NCI-H146 treated with DMSO at 0.1 percent for 48 hours (cell line): Measurements from ENCODE around the gene RHBDF2.

ENCODE experiments used
- DNase-seq: peaks from one replicate; lab custom pipeline; 2025; ENCODE audit not compliant: unreplicated experiment; lab: John Stamatoyannopoulos, UW

The RHBDF2 gene

DNA sequence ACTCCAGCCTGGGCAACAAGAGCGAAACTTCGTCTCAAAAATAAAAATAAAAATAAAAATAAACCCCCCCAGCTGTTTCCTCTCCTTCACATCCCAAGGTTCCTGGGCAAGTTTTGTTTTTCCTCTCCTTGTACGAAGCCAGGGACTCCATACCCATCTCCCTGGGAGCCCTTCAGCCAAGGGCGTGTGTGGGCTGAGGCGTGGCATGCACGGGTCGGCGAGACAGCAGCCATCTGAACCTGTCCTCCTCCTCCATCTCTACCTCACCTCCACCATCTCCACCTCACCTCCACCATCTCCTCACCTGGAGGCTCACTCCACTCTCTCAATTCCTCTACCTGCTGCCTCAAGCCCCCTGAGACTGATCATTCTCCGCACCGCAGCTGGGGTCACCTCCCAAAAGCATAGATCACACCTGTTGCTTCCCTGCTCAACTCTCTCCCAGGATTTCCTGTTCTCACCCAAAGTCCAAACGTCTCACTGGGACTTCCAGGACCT lies 16.9 kb downstream of the RHBDF2 start:
- no peak for DNase-seq

DNA sequence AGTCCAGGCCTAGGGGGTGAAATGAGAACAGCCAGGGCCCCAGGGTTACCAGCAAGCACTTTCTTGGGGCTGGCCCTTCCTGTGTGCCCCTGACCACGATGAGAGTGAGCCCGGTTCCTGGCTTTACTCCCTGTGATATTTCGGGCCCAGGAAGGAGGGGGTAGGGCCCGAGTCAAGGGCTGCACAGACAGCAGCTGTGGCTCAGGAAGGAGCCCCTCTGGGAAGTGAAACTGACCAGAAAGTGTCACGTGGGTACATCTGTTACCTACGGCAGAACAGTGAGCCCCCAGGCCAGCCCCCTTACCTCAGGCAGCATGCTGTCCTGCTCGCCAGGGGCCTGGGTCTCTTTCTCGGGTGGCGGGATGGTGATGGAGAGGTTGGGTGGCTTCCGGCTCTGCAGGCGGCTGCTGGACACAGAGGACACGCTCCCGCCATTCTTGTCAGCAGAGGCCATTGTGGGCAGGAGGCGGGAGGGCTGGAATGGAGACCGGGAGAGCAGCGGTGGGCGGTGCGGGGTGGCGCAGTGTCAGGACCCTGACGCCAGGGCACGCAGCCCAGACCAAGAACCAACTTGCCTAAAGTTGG lies 20.1 kb downstream of the RHBDF2 start:
- DNase-seq, result no peak

DNA sequence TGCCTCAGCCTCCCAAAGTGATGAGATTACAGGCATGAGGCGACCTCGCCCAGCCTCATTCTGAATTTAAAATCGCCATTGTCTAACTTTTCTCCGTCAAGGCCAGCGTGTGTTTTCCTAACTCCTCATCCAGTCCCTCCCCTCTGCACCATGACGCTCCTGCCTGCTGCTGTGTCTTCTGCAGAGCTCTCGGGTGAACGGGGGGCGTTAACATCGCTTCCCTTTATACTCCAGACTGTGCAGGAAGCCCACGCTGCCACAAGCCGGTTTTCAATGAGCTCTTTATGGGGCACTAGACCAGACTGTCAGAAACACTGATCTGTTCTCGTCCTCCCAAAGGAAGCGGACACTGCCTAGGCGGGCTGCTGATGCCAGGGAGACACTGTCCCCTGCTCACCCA lies 20.6 kb downstream of the RHBDF2 start:
- no peak for DNase-seq

DNA sequence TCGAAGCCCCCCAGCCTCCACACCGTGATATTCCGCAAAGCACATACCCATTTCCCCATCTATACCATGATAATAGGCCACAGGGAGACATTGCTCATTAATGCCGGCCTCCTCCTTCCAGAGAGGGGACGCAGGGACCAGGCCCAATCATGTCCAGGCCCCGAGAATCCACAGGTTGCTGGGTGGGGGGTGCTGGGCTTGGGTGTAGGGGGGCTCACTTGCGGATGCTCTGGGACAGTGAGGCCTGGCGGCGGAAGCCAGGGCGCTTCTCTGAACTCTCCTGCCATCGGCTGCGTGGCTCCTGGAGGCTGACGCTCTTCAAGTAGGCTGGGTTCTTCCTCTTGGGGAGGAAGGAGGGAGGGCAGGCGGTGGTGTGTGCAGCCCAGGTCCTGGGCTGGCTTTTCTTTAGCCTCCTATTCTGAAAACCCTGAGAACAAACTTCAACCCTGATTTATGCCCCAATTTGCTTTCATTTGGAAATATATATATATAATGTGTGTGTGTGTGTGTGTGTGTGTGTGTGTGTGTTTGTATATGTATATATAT lies 21.6 kb downstream of the RHBDF2 start:
- no peak for DNase-seq

DNA sequence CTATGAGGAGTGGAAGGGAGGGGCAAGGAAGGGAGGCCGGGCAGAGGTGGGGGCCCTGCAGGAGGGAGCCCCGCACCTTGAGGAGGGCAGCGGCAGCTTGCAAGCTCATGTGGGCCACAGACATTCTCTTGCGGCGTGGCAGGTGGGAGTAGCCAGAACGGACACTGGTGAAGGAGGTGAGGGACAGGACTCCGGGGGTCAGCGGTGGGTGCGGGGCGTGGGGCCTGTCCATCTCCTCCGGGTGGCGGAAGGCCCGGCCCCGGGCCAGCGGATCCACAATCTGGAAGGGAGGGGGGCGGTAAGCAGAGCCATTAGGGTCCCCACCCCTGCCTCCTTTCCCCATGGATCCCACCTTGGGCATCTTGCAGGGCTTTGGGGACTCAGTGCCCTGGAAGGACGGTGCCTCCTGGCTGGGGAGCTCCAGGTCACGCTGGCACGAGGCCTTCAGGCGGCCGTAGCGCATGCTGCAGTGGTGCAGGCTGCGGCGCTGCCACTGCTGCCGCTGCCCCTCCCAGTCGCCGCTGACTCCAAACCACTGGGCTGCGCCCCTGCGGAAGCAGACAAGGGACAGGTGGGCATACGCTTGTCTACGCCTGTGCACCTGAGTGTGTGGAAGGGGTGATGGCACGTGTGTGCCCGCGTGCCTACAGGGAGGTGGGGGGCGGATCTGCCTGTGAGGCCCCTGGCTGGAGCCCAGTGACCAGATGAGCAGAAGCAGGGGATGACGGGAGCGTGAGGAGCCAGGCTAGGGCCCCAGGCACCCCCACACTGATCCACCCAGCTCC lies 22.3 kb downstream of the RHBDF2 start:
- DNase-seq, result no peak

DNA sequence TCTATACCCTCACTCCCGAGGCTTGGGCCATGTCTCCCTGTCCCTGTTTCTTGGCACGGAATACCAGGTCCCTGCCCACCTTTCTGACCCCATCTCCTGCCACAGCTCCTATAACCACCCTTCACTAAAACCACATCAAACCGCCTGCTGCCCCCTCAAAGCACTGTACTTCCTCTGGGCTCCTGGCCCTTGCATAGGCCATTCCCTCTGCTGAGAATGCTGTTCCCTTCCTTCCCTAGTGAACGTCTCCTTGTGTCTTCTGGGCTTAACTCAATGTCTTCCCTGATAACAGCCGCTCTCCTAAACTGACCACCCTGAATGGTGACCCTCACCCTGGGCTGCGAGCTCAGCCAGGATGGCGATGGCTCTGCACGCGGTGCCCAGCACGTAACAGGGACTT lies 23.1 kb downstream of the RHBDF2 start:
- no peak for DNase-seq

DNA sequence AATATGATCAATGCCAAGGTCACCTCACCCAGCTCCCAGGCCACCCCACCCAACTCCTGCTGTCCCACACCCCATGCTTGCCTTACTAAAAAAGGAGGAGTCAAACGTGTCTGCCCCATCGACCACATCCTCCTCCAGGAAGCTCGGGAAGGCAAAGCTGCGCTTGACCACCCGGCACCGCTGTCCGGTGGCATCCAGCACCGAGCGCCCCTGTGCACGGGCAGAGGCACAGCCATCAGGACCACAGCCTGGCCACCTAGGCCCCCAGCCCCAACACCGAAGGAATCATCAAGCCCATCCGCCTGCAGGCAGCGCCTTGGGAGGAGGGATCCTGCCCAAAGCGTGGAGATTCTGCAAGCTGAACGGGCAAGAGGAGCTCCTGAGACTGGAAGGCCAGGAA lies 23.6 kb downstream of the RHBDF2 start:
- no peak for DNase-seq

DNA sequence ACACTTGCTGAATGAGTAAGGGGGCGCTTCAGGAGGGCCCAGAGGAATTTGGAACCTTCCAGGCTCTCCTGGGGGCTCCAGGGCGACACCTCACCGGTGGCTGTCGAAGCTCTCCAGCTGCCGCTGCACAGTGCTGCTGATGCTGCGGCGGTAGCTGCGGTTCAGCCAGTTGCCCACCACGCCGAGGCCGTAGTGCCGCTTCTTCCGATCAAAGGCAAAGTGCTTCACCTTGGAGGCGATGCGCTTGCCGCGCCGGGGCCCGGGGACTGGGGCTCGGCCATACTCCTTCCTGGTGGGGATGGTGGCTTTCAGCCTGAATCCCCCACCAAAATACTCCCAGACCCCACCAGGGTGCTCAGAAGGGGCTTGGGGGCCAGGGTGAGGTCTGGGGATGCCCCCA lies 24.5 kb downstream of the RHBDF2 start:
- DNase-seq, result no peak

DNA sequence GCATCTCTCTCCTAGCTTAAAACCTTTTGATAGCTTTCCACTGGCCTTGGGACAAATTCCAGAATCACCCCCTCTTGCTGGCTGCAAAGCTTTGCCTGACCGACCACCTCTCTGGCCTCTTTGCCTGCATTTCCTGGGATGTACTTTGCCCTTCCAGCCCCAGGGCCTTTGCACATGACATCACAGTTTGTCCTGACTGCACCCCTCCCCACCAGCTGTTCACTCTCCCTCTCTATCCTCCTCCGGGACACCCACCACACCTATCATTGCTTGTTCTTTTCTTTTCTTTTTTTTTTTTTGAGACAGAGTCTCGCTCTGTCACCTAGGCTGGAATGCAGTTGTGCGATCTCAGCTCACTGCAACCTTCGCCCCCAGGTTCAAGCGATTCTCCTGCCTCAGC lies 25.9 kb downstream of the RHBDF2 start:
- DNase-seq, result no peak

DNA sequence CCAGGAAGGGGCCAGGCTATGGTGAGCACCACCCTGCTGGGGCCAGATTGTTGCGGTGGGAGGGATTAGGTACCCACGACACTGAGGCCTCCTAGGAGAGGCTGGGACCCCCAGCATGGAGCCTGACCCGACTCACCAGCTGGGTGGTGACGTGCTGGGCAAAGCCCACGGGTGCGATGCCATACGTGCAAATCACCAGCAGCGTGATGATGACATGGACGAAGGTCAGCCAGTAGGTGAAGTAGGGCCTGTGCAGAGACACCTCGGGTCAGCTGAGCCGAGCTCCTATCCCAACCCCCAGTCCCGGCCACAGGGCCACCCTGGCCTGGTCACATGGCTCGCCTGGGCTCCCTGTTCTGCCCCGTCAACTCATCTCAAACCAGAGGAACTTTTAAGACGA lies 26.3 kb downstream of the RHBDF2 start:
- DNase-seq, result no peak

DNA sequence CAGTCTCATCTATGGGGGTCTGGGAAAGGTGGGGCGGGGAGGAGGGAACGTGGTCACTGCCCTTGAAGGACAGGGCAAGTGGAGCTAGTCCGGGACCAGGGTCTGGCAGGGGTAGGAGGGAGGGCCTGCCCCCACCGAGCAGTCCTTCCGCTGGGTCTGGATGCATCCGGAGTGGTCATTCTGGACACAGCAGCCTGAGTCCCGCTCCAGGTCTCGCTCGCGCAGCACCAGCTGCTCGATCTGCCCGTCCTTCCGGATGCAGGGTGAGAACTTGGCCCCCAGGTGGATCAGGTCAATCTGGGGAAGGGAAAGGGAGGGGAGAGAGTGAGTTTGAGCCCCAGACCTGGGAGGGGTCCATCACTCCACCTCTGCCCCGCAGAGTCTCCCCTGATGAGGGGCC lies 27.0 kb downstream of the RHBDF2 start:
- DNase-seq, result no peak

DNA sequence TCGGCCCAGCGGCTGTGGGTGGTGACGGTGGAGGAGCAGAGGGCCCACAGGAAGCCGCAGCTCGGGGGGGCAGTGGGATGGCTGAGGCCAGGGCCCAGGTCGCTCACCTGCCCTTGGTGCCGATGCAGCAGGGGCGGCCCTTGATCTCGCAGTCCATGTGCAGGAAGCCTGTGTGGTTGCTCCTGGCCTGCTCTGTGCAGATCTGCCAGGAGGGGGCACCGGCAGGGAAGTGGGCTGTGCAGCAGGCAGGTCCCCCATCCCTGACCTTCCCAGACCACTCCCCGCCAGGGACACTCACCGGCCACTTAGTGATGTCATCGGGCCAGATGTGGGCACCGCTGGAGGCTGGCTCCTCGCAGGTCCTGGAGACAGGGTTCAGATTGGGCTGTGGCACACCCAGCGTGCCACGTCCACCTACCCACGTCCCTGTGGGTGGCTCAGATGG lies 27.7 kb downstream of the RHBDF2 start:
- DNase-seq, result no peak

DNA sequence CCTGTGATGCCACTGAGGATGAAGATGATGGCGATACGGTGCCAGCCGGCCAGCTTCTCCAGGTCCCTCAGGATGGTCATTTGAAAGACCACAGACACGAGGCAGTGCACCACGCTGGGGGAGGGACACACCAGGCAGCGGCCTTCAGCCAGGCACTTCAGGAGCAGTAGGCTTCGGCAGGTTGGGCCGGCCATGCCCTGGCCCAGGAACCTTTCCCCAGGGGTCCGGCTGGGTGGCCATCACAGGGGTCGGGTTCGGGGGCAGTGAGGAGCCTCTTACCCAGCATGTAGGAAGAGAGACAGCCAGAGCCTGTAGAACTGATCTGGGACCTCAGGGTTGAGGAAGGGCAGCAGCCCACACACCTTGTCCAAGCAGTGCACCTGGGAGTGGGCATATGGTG lies 28.5 kb downstream of the RHBDF2 start:
- DNase-seq, result no peak

DNA sequence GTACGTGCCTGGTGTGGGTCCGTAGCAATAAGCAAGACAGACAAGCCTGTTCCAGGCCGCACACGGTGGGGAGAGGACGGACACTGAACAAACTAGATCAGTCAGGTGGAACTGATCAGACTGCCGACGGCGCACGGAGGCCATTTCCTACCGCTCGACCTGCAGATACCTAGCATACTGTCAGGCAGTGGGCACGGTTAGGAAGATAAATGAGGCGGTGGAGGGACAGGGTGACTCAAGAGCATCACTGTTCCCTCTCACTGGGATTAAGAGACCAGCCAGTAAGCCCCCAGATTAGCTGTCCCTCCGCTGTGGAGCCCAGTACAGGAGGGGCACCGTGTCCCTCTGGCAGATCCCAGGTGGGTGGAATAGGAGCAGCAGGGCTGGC lies 29.0 kb downstream of the RHBDF2 start:
- no peak for DNase-seq

DNA sequence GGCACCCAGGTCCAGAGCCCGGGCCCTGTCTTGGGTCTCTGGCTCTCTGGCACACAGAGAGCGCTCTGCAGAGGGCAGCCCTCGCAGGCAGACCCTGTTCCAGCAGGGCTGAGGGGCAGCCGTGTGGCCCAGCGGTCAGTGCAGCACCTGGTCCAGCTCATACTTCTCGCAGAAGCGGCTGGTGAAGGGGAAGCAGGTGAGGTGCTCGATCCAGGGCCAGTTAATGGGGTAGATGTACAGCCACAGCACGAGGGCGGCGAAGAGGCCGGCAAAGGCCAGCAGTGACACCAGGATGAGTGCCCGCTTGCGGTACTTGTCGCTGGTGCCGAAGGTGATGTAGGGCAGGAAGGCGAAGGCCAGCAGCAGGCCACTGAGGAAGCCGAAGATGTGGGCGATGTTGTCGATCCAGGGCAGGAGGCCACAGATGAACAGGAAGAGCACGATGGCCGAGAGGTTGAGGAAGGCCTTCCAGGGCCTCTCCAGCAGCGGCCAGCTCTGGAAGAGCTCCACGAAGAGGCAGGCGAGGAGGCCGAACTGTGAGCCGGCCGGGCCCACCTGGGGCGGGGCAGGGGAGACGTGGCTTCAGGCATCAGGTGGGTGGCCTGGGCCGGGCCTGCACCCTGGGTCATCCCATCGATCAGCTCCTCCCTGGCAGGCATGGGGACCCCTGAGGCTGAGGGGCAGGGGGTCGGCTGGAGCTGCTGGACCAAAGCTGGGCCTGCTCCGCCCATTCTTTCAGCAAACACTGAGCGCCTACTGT lies 29.5 kb downstream of the RHBDF2 start:
- DNase-seq, result no peak

DNA sequence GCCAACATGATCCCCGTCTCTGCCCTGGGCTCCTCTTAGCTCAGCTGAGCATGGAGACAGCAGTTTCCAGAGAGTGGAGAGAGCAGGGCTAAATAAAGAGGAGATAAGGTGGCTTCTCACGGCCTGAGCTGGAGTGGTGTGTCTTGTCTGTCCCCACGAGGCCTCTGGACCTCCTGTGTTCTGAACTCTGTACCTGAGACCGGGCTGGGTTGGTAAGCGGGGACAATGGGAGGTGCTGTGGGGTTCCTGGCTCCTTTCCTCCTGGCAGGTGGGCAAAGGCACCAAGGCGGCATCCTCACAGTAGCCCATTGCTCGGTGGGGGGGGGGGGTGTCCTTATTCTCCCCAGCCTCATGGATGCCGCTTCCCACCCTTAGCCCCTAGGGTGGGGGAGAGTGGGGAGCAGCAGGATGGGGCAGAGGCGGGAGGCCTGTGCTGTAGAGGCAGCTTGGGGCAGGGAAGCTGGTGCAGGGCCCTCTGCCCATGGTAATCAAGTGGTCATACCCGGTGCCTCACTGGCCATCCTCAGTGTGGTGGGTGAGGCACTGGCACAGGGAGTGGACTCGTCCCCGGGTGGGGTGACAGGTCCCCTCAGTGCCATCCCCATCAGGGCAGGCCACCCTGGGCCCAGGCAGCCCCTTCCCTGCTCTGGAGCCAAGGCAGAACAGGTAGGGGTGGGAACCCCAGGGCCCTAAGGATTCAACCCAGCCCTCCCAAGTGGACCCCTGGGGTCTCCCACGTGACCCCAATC lies 31.1 kb downstream of the RHBDF2 start:
- DNase-seq, result no peak

DNA sequence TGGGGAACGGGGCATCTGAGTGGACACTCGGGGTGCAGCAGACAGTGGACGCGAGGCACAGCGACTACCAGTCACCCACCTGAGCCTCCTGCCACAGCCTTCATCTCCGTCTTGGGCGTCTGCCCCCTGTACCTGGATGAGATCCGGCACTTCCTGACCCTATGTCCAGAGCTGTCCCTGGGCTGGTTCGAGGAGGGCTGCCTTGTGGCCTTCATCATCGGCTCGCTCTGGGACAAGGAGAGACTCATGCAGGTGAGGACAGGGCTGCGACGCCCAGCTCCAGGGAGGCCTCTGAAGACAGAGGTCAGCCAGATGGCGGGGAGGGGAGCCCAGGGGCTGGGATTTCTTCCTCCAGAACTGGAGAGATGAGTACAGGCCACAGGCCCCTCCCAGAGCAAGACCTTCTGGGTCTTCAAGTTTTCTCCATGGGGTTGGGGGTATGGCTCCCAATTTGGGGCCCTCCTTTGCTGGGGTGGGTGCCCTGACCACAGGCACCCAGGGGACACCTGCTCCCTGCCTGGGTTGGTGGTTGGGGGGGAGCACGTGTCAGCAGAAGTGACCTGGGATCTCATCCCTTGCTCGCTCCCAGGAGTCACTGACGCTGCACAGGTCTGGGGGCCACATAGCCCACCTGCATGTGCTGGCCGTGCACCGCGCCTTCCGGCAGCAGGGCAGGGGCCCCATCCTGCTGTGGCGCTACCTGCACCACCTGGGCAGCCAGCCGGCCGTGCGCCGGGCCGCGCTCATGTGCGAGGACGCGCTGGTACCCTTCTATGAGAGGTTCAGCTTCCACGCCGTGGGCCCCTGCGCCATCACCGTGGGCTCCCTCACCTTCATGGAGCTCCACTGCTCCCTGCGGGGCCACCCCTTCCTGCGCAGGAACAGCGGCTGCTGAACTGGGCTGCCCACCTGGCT lies 31.9 kb downstream of the RHBDF2 start:
- no peak for DNase-seq

DNA sequence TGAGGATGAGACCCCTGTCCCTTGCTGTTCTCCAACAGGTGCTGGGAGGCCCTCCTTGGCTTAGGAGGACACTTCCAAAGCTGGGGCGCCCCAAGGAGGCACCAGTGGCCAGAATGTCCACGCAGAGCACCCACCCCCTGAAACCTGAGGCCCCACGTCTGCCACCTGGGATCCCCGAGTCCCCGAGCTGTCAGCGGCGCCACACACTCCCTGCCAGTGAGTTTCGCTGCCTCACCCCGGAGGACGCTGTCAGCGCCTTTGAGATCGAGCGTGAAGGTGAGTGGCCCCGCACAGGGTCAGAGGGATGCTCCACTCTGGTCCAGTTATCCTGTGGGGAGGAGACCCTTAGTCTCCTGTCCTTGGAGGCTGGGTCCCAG lies 32.6 kb downstream of the RHBDF2 start:
- DNase-seq, result no peak

DNA sequence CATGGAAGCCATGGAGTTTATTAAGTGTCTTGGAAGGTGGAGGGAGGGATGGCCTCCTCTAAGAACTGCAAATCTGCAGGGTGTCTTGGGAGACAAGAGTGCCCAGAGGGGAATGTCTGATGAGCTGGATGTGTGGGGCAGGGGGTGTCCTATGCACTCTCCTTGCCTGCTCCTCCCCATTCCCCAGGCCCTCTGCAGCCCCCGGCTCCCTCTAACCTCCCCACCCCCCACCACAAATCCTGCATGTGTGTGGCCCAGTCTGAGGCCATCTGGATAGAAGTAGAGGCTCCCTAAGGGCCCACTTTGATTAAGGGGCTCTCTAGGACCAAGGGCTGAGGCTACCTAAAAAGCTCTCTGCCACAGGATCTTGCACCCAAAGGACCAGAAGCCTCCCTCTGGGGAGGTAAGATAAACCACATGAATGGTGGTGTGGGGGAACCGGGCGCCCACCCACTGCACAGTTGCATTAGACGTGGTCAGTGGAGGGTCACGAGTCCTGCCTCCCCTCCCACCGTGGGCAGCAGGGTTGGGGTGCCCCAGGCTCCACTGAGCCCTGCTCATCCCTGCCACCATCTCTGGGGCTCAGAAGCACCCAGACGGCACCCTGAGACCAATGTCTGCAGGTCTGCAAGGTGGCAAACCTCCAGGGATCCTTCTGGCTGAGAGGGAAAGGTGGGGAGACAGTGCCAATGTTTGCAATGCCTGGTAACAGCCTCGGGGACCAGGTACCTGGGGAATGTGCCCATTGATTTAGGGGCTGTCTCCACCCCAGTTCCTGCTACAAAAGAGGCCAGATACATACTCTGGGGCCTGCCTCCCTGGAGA lies 33.2 kb downstream of the RHBDF2 start:
- no peak for DNase-seq
